Calu3 (cell line): ENCODE measurements around the gene TIMM8B. TPM values are rescaled to one million over a fixed set of nuclear protein-coding genes. Genes with fewer than 3 reads are reported as not detected.
"Not testable (repeated sequence)": the region's sequence is repeated elsewhere in the genome, so short reads cannot be mapped to it uniquely, and the experiment has no call there.

Experiments
- BruUV-seq: library from RNA; stranded (reverse); fragments of 400-500 nt; replicated peaks from 2 replicates; lab custom pipeline; 2021; lab: Mats Ljungman, UMichigan
- CTCF ChIA-PET: fragments of 300-600 bp; sonication (Branson Sonifier 250); formaldehyde crosslinking; loops from one replicate; lab custom pipeline; 2022; ENCODE audit warnings: antibody characterized with exemption; lab: Charles Lee
- DNase-seq: peaks from one replicate; pipeline ENCODE4 v3.0.0; 2022
- H3K27ac Mint-ChIP-seq: one replicate; pipeline ENCODE4 v1.8.0; 2022; ENCODE audit warnings: mixed read lengths; ENCODE audit not compliant: unreplicated experiment
- H3K27me3 Mint-ChIP-seq: one replicate; pipeline ENCODE4 v1.8.0; 2022; ENCODE audit warnings: mixed read lengths; ENCODE audit not compliant: unreplicated experiment
- H3K36me3 Mint-ChIP-seq: one replicate; pipeline ENCODE4 v1.8.0; 2022; ENCODE audit warnings: mild to moderate bottlenecking, moderate library complexity, mixed read lengths; ENCODE audit not compliant: insufficient read depth, unreplicated experiment
- H3K4me1 Mint-ChIP-seq: one replicate; pipeline ENCODE4 v1.8.0; 2022; ENCODE audit warnings: mild to moderate bottlenecking, low read depth, mixed read lengths; ENCODE audit not compliant: unreplicated experiment
- H3K4me3 Mint-ChIP-seq: one replicate; pipeline ENCODE4 v1.8.0; 2022; ENCODE audit warnings: mild to moderate bottlenecking, low read depth, moderate library complexity, mixed read lengths; ENCODE audit not compliant: unreplicated experiment
- H3K9me3 Mint-ChIP-seq: one replicate; pipeline ENCODE4 v1.8.0; 2022; ENCODE audit warnings: low read depth, mixed read lengths; ENCODE audit not compliant: unreplicated experiment
- CTCF ChIP-seq: fragments of 200-600 bp; IDR thresholded peaks from one replicate; pipeline ENCODE4 v1.8.0; 2022; ENCODE audit warnings: antibody characterized with exemption; ENCODE audit not compliant: unreplicated experiment
- intact Hi-C: fragments of 100-400 bp; cut with micrococcal nuclease; formaldehyde crosslinking; loops from one replicate; pipeline ENCODE4 v1.10.0; 2022; ENCODE audit not compliant: unreplicated experiment
- total RNA-seq: library from RNA; stranded (reverse); gene quantifications from 2 replicates; pipeline ENCODE4 v1.2.3, GENCODE V29; 2022

The TIMM8B gene
- total RNA-seq, 1 experiment from 2014 or later: 36.7 TPM

- TF ChIP-seq CTCF: no peak
- Mint-ChIP-seq H3K4me3 (no peak overlapping the region), H3K9me3 (no peaks in the 10 kb centered on the region), H3K27me3 (no peaks in the 10 kb centered on the region), H3K4me1 (no peaks in the 10 kb centered on the region), H3K36me3 (peaks cover 22% of the 10 kb centered on the region), H3K27ac (no peak overlapping the region)
- no TSS peak for BruUV-seq
- no peak for DNase-seq
- intact Hi-C loops: no loop called here
- CTCF ChIA-PET: interaction anchor here (0.6 to 0.7 kb wide), 2 partner anchors 72 to 407 kb away, joined by 3 to 5 read pairs; no protein-coding TSS in a partner anchor
These were observed 9.6 kb upstream of the TIMM8B start for GRCh38 chr11:112096194-112096593.

- not testable (repeated sequence) for BruUV-seq
These were observed 8.7 kb upstream of the TIMM8B start for GRCh38 chr11:112095302-112095701.

GRCh38 chr11:112087212-112087611 lies 656 bp upstream of the TIMM8B start:
- DNase-seq: no peak
- Mint-ChIP-seq H3K27ac (peak overlapping the region; percentile 99), H3K9me3 (no peaks in the 10 kb centered on the region), H3K4me1 (peaks cover 24% of the 10 kb centered on the region), H3K4me3 (peak overlapping the region; percentile 97), H3K36me3 (peaks cover 62% of the 10 kb centered on the region), H3K27me3 (no peaks in the 10 kb centered on the region)
- TSS peak; percentile 31 for BruUV-seq
- CTCF ChIA-PET: no interaction called here
- intact Hi-C loops: no loop called here
- TF ChIP-seq CTCF: no peak

More at GRCh38 chr11:112095302-112095701, 8.7 kb upstream of the TIMM8B start:
- H3K4me3 Mint-ChIP-seq, intact Hi-C loops, H3K27me3 Mint-ChIP-seq, H3K4me1 Mint-ChIP-seq, DNase-seq, H3K27ac Mint-ChIP-seq, H3K9me3 Mint-ChIP-seq: not testable (repeated sequence)
- CTCF ChIA-PET: interaction anchor here (0.7 kb wide), 1 partner anchor 593 kb away, joined by 4 read pairs; no protein-coding TSS in a partner anchor
- H3K36me3 Mint-ChIP-seq: peaks cover 24% of the 10 kb centered on the region

GRCh38 chr11:112085822-112086421 lies 634 bp downstream of the TIMM8B start:
- peak; percentile 0 for DNase-seq
- H3K9me3 Mint-ChIP-seq: no peaks in the 10 kb centered on the region
- H3K27ac Mint-ChIP-seq: peak overlapping the region; percentile 99
- peaks cover 24% of the 10 kb centered on the region for H3K4me1 Mint-ChIP-seq
- CTCF ChIA-PET: no interaction called here
- H3K36me3 Mint-ChIP-seq: peaks cover 52% of the 10 kb centered on the region
- intact Hi-C loops: no loop called here
- BruUV-seq: TSS peak; percentile 76
- no peaks in the 10 kb centered on the region for H3K27me3 Mint-ChIP-seq
- peak overlapping the region; percentile 97 for H3K4me3 Mint-ChIP-seq
- no peak for TF ChIP-seq CTCF

DNA sequence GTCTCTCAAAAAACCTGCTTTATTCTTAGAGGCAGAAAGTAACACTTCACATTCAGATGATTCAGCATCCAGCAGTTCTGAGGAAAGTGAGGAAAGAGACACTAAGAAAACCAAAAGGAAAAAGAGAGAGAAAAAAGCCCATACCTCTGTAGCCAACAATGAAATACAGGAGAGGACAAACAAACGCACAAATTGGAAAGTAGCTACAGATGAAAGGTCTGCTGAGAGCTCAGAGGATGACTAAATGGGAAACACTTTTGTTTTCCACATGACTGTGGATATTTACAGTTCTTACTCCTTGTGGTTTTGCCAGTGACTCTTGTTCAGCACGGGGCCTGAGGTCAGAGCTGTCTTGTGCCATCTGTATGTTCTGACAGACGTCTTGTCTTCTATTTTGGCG lies 3.8 kb downstream of the TIMM8B start:
- no peak for TF ChIP-seq CTCF
- Mint-ChIP-seq H3K4me1 (peaks cover 9% of the 10 kb centered on the region), H3K9me3 (no peaks in the 10 kb centered on the region), H3K27ac (no peak overlapping the region), H3K36me3 (peaks cover 43% of the 10 kb centered on the region), H3K27me3 (no peaks in the 10 kb centered on the region), H3K4me3 (no peak overlapping the region)
- intact Hi-C loops: no loop called here
- BruUV-seq: no TSS peak
- DNase-seq: no peak
- CTCF ChIA-PET: no interaction called here
